HG02678 (cell line): ENCODE results near the gene ABLIM2.

Experiments
- ATAC-seq: cut with Tn5 transposase; IDR thresholded peaks from one replicate; pipeline ENCODE4 v1.9.1; 2021; ENCODE audit warnings: mild to moderate bottlenecking, moderate library complexity; ENCODE audit not compliant: unreplicated experiment

ABLIM2 gene

DNA sequence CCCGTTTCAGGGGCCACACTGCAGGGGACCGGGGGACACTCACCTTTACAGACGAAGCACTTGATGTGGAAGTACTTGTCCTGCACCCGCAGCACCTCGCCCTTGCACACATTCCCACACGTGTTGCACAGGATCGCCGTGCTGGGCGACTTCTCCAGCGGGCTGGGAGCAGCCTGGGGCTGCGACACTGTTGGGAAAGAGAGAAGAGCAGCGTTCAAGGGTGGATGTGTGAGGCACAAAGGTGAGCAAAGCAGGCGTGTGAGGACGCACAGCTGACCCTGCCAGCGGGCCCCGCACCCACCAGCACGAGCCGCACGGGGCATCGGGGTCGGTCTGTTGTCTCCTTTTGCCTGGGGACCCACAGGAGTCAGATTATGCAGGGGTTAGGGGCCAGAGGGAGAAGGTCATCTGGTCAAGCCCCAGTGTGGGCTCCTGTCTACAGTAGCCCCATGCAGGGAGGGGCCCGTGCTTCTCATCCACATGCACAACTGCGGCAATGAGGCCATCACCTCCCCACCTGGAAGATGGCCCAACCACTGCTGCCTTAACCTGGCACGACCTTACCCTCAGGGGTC, 52.1 kb downstream of the ABLIM2 start:
- ATAC-seq, result no peak

DNA sequence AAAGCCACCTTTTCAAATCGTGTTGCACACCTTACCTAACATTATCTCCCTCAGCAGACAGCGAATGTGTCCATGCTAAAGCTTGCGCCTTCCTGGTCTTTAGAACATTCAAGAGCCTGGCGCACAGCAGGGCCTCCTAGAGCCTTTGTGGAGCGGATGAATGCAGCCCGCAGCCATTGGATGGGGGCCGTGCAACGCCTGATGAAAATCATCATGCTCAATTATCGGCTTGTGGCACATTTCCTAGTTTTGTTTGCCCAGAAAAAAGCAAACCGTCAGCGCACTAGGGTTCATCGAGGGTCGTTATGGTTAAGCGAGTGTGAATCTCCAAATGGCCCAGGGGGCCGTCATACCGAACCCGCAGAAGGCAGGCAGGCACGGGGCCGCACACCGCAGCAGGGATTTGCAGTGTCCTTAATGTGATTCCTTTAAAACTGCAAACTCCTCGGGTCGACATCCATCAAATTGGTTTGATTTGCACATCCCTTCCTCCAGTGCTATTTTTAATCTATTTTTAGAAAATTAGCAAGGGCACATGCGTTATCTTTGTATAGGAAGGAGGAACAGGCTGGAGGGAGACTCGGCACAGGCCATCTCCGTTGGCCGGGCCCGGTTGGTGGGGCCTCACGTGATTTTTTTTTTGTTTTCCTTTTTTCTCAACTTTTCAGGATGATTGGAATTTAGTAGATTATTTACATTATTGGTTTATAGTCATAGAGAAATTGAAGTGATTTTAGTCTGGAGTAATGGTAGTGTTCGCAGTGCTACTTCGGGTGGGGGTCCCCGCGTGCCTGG, 53.1 kb downstream of the ABLIM2 start:
- no peak for ATAC-seq

DNA sequence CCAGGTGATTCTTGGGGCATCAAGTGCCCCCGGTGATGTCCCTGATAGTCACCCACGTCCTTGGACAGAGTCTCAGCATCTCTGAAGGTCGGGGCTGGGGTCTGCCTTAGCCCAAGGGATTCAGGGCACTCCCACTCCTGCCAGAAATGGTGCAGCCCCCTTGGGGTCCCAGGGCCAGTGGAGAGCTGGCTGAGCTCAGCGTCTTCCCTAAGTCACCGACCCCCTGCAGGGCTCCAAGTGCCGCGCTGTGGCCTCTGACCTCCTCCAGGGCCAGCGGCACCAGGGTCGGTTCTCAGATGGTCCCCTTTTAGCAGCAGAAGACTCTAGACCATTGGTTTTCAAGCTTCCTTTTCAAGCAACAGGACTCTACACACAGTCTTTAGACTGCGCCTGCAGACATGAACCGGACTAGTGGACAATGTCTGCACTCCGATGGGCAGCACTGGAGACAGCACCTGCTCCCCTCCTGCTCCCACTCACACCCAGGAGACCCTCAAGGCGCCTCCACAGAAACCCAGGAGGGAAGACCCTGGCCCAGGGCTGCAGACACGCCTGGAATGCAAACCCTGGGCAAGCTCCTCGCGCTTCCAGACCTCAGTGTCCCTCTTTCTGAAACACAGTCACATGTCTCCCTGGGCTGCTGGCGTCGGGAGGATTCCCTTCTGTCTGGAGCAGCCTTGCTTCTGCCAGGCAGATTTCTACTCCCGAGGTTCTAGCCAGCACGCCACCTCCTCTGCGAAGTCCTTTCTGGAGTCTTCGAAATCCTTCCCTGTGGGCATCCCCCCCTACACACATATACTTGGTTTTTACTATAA, 53.9 kb downstream of the ABLIM2 start:
- ATAC-seq, result no peak

DNA sequence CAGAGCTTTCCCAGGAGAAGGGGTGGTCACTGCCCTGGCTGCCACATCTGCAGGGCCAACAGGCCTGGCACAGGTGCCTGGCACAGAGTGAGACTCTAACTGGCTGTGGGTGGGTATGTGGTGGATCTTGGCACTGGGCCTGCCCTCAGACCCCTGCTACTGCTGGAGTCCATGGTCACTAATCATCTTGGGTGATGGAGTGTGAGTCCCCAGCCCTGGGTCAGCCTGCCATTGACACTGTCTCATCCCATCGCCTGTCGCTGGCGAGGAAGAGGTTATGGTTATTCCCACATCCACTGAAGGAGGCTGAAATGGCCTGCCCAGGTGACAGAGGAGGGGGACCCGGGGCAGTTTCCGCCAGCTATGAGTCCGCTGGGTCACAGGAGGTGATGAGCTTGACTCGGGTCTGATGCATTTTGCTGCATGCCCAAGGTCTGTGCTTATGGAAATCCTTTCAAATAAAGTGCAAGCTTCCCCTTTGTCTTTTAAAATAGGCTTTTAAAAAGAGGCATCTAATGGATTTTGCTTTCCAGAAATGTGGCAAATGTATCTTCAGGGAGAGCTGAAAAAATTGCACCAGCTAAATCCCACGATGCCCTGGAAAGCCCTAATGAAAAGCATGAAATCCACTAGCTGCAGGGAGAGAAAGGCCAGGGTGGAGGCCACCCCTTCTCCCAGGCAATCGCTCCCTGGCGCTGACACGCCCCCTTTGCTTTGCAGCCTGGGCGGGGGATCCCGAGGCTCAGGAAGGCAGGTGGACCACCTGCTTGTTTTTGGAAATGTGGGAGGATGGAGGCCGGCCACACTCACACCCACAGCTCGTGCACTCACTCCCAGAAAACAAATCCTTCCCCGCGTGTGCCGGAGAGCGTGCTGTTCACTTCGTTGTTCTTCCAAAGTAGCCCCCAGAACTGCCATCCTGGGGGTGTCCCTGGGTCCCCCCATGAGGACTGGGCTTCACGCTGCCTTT, 54.9 kb downstream of the ABLIM2 start:
- ATAC-seq, result no peak

DNA sequence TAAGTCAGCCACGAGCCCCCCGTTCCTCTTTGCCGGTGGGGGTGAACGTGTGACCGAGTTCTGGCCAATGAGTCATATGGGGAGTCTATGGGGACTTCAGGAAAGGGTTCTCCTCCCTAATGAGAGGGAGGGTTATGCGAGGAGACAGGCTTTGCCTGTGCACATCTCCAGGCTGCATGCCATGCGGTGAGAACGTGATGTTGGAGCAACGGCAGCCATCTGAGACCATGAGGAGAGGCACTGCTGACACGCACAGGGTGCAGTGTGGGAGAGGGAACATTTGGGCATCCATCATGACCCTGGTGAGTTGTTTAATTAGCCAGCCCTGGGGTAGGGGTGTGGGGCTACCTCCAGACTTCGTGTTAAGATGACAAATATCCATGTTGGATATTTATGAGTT, 55.8 kb downstream of the ABLIM2 start:
- no peak for ATAC-seq

DNA sequence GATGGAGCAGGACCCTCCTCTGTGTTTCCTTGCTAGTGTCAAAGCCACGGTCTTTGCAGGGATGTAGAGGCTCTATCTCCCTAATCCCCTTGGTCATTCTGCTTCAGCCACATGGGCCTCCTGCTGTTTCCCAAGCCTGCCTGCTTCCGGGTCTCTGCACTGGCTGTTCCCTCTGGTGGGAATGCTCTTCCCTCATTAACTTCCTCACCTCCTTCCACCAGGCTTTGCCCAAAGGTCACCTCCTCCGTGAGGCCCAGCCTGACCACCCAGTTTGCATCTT, 56.6 kb downstream of the ABLIM2 start:
- ATAC-seq, result no peak

DNA sequence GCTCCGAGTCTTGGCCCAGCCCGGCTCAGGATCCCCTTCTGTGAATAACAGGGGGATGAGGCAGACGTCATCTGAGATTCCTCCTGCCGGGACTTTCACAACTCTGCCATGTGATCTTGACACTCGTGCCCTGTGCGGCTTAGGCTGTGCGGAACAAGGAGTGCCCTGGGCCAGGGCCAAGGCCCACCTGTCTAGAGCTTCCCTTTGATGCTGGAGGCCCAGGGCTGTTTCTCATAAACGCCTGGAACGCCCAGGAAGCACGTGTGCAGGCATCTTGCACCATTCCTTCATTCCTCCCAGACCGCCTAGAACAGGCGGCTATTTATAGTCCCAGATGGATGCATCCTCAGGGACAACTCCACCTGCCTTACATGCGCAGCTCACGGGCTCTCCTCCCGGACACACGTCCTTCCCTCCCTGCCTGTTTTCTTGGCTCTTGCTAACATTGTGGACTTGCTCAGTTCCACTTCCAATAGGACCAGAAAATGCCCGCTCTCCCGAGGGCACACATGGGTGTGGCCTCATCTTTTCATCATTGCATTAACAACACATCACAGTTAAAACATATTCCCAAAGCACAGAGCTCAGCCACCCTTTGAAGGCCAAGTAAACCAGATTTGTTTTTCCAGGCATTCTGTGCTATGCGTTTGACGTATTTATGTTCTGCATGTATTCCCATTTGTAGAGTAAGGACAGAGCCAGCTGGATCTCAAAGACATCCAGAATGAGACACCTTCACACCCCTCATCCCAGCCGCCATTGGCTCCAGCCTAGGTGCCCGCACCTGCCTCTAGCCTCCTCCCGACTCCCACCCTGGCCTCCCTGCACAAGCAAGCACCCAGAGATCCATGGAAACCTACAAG, 57.2 kb downstream of the ABLIM2 start:
- ATAC-seq, result no peak

DNA sequence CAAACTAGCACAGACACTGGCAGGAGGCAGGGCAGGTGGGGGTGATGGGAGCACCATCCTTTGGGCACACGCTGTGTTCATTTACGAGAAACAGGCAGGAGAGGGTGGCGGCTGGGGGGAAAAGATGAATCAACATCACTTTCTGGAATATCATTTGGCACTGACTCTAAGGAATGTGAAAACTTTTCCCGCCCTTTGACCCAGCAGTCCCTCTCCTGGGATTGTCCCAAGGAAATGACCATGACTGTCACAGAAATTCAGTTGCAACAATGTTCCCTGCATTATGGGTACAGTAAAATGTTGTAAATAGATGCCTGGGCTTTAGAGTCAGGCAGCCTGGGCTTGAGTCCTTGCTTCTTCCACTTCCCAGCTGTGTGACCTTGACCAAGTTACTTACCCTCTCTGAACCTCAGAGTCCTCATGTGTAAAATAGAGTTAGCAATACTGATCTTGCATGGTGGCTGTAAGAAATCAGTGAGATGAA, 58.6 kb downstream of the ABLIM2 start:
- no peak for ATAC-seq

DNA sequence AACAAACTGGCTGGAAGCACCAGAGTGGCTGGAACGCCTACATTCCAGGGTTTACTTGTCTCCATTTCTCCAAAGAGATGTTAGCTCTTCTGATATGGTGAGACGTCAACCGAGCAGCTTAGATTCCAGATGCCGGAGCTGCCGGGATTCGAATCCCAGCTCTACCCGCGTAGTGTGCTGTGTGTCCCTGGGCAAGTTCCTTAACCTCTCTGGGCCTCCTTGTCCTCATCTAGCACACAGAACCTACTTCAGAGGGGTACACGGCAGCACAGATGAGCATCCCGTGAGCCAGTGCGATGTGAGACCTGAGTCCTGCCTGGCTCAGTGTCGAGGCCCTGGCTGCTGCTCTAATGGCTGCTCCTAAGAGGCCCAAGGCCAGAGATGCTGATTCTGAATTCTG, 60.1 kb downstream of the ABLIM2 start:
- ATAC-seq, result no peak

DNA sequence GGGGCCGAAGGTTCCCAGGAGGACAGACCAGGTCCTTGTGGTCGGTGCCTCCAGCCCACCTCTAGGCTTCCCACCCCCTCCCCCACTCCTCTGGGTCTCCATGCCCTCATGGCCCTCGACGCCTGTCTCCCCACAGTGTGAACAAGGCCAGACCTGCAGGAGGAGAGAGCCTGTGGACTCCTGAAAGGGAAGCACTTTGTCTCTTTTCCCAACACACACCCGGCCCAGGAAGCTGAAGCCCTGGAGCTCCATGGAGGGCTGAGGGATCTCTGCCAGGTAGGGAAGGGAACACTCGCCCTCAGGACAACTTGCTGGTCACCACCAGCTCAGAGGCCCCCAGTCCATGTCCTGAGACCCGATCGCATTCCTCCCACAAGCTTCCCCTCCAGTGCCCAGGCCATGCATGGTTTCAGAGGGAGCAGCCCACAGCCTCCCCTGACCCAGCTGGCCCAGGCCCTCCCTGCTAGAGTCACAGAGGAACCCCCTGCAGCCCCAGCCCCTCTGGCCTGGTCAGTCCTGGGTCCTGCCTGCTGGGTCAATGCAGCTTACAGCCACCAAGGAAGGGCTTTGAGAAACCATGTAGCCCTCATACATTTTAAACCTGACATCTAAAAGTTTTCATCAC, 60.8 kb downstream of the ABLIM2 start:
- no peak for ATAC-seq

DNA sequence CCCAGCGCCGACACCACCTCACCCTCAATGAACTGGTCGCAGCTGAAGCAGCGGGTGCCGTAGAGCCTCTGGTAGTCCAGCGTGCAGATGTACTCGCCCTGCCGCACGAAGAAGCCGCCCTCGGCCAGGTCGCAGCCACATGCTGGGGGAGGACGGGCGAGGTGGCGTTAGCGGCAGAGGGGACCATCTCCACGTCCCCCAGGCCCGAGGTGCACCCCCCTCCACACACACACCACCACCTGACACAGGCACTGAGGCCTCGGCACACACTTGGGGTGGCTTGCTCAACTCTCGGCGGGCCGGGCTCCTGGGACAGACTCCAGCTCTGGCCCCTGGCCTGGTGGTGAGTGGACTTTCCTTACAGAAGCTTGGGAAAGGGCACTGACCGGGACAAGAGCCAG, 61.5 kb downstream of the ABLIM2 start:
- no peak for ATAC-seq

DNA sequence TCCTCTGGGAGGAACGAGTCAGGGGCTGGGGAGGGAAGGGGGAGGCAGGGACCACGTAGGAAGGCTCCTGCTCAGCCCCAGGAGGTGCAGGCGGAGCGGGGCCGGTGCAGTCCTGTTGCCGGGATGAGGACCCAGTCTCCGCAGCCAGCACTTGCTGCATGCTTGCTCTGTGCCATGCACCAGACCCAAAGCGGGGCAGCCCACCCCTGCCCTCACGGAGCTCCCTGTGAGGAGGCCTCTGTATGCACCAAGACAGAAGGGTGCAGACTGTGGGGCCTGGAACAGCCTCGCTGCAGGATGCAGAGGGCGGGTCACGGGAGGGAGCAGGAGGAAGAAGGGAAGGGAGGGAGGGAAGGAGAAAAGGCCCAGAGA, 61.9 kb downstream of the ABLIM2 start:
- no peak for ATAC-seq

DNA sequence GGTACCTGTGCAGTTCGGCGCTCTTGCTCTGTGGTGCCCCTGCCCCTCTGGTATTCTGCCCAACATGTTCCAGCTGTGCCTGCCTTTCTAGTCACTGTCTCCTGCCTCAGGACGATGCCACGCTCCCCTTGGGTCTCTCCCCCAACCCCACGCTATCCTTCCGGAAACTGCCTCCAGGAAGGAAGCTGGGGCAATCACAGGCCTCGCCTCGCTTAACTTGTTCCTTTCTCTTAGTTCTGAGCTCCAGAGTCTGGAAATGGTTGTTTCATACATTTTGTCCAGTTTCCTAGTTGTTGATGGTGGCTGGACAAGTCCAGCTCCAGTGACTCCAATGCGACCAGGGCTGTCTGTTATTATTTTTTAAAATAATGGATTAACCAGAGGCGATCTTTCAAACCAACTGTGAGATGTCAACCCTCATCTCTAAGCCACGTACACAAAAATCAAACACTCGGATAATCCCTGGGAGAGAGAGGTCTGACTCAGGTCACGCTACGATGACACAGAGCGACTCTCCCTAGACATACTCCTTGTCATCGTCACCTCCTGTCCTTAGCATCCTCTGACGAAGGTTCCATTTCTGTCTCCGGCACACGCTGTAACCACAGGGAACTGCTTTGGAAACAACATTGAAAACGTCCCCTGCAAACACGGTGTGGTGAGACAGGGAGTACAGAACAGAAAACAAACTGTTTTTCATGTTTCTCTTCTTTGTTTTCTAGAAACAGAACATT, 62.5 kb downstream of the ABLIM2 start:
- ATAC-seq, result no peak

DNA sequence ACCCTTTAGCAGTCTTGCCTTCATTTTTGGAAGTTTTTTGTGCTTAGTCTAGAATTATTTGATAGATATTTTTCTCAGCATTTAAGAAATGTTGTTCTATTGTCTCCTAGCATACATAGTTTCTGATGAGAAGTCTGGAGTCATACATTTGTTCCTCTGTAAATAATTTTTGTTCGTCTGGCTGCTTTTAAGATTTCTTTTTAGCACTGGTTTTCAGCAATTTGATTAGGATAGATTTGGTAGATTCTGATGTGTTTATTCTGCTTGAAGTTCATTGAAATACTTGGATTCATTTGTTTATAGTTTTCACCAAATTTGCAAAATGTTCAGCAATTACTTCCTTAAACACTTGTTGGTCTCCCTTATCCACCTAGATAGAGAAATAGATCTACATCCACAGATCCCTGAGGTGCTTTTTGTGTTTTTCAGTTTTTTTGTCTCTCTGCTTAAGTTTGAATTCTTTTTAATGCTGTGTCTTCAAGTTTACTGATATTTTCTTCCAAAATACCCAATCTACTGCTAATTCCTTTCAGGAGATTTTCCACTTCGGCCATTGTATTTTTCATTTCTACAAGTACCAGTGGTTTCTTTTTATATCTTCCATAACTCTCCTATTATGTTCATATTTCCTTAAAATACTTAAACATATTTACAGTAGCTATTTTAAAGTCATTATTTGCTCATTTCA, 64.9 kb downstream of the ABLIM2 start:
- no peak for ATAC-seq

DNA sequence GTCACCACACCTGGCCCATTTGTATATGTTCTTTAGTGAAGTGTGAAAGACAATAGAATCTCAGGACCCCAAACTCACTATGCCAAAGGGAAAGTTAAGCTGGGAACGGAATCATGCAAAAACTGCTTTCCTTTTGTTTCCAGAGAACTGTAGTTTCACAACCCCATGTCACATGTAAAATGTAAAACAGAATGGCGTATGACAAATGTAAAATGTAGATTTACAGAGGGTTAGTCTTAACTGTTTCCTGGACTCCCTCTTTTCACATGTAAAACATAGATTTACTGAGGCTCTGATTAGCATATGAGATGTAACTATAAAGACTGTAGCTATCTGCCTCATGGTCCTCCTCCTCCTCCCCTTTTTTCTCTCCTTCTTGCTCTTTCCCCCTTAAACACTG, 66.3 kb downstream of the ABLIM2 start:
- no peak for ATAC-seq

DNA sequence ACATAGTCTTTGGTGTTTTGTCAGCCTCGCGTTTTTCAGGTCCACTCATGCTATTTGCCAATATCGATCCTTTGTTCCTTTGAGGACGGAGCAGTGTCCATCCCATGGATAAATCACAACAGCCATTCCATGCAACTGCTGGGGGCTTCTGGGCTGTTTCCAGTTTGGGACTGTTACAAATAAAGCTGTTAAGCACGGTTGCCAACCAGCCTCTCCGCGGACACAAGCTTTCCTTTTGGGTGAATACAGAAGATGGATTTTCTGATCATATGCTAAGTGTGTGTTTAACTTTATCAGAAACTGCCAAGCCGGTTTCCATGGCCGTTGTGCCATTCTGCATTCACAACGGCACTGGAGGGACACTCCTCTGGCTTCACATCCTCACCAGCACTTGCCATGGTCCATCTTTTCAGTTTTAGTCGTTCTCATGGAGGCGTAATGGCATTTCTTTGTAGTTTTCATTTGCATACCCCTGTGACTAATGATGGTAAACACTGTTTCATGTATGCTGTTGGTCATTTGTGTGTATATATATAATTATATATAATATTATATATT, 67.8 kb downstream of the ABLIM2 start:
- no peak for ATAC-seq

DNA sequence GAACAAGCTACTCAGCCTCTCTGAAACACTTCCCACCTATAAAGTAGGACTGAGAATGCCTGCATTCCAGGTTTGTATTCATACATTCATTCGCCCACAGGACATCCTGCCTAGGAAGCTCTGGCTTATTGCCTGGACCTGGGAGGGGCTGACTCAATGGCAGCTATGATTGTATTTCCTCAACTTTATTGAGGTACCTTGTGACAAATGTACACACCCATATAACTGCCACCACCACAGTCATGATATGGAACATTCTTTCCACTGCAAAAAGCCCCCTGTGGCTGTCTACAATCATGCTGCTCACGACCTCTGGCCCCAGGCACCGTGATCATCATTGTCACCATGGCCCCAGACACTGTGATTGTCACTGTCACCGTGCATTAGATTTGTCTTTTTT, 68.3 kb downstream of the ABLIM2 start:
- no peak for ATAC-seq

DNA sequence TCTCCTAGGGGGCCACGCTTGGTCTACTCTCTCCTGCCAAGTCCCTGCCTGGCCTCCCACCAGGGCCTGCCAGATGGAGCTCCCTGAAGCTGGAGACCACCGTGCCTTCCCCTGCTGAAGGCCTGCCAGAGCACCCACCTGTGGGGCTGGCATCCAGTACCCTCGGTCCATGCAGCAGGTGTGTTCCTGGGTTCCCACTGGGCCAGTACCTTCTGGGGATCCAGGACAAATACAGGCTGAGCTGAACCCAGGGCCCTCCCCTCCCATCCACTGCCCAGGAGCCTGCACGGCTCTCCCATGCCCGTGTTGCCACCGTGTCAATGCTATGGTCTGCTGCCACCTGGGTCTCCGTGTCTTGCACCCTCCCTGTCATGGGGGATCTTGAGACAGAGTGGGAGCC, 68.8 kb downstream of the ABLIM2 start:
- no peak for ATAC-seq
